HepG2 (cell line): ENCODE measurements around the gene DEPDC5. TPM values are rescaled to one million over a fixed set of nuclear protein-coding genes. Genes with fewer than 3 reads are reported as not detected.
A peak's percentile ranks its signal among the peaks of the same experiment; 100 is the strongest.

ENCODE experiments used
- HMG20A ChIP-seq: IDR thresholded peaks from 2 replicates; pipeline ENCODE4 v1.6.1; 2016; ENCODE audit warnings: borderline replicate concordance
- LCORL ChIP-seq, 2 experiments: fragments of 450-650 bp in 1 of 2; sonication (generic) in 1 of 2; formaldehyde crosslinking in 1 of 2; IDR thresholded peaks; 2 replicates each; pipeline versions ENCODE4 v1.5.0 to v1.6.1; 2017 to 2020; ENCODE audit warnings: antibody characterized with exemption in 1 of 2, missing genetic modification reagents in 1 of 2
- MATR3 ChIP-seq: sonication (generic); formaldehyde crosslinking; IDR thresholded peaks from 2 replicates; pipeline ENCODE4 v1.4.0; 2020; ENCODE audit warnings: missing genetic modification reagents
- POGZ ChIP-seq: sonication (generic); formaldehyde crosslinking; IDR thresholded peaks from 2 replicates; pipeline ENCODE4 v1.4.0; 2020; ENCODE audit warnings: mild to moderate bottlenecking, missing genetic modification reagents
- TAF1 ChIP-seq: sonication (generic); formaldehyde crosslinking; IDR thresholded peaks from 2 replicates; pipeline ENCODE4 v1.4.0; 2020; ENCODE audit warnings: missing genetic modification reagents
- ZNF274 ChIP-seq: sonication (generic); formaldehyde crosslinking; IDR thresholded peaks from 2 replicates; pipeline ENCODE4 v1.5.1; 2020; ENCODE audit warnings: mild to moderate bottlenecking, missing genetic modification reagents
- ZNF292 ChIP-seq: sonication (generic); formaldehyde crosslinking; IDR thresholded peaks from 2 replicates; pipeline ENCODE4 v1.8.1; 2022; ENCODE audit warnings: mild to moderate bottlenecking, low read depth, missing genetic modification reagents, borderline replicate concordance
- ZNF552 ChIP-seq: sonication (generic); formaldehyde crosslinking; IDR thresholded peaks from 2 replicates; pipeline ENCODE4 v1.9.0; 2022; ENCODE audit warnings: missing genetic modification reagents, mild to moderate bottlenecking, borderline replicate concordance
- ZNF776 ChIP-seq: sonication (generic); formaldehyde crosslinking; IDR thresholded peaks from 2 replicates; pipeline ENCODE4 v1.4.0; 2020; ENCODE audit warnings: mild to moderate bottlenecking, missing genetic modification reagents
- ZZZ3 ChIP-seq: sonication (generic); formaldehyde crosslinking; IDR thresholded peaks from 2 replicates; pipeline ENCODE4 v1.4.0; 2020; ENCODE audit warnings: missing genetic modification reagents, mild to moderate bottlenecking, borderline replicate concordance
- polyA plus RNA-seq, 8 experiments: library from polyadenylated mRNA; depleted of rRNA in 3 of 8; stranded (reverse) in 7 of 8; unstranded in 1 of 8; fragments of >200 nt; fragmentation: Illumina TruSeq in 4 of 8; extraction: Trizol in 4 of 8; gene quantifications; 2 replicates each; pipeline versions ENCODE4 v1.2.1 to v1.2.3, GENCODE V29; 2011 to 2016; ENCODE audit warnings: low read depth in 4 of 8, missing spikeins in 1 of 8, mixed read lengths in 1 of 8; ENCODE audit not compliant: insufficient read depth in 1 of 8
- total RNA-seq, 5 experiments: library from RNA; depleted of rRNA; stranded (reverse); fragments of >200 nt; fragmentation: Illumina TruSeq; extraction: Trizol; gene quantifications; 2 replicates each; pipeline ENCODE4 v1.2.3, GENCODE V29; 2016; ENCODE audit warnings: low read depth in 1 of 5
- TF ChIP-seq, protein P1 (sequence below): sonication (generic); formaldehyde crosslinking; IDR thresholded peaks from 2 replicates; pipeline ENCODE4 v1.4.0; 2020; ENCODE audit warnings: mild to moderate bottlenecking, missing genetic modification reagents
- TF ChIP-seq, protein P2 (sequence below): sonication (generic); formaldehyde crosslinking; IDR thresholded peaks from 2 replicates; pipeline ENCODE4 v1.4.0; 2020; ENCODE audit warnings: missing genetic modification reagents
- TF ChIP-seq, protein P3 (sequence below): IDR thresholded peaks from 2 replicates; pipeline ENCODE4 v1.6.1; 2016; ENCODE audit warnings: low read depth, control low read depth

Gene DEPDC5
- total and polyA plus RNA-seq, 2 of the 13 experiments (the other 11 are each of a cell fraction or from before 2014, with no cell fraction given), result 9.8 to 12.4 TPM

DNA sequence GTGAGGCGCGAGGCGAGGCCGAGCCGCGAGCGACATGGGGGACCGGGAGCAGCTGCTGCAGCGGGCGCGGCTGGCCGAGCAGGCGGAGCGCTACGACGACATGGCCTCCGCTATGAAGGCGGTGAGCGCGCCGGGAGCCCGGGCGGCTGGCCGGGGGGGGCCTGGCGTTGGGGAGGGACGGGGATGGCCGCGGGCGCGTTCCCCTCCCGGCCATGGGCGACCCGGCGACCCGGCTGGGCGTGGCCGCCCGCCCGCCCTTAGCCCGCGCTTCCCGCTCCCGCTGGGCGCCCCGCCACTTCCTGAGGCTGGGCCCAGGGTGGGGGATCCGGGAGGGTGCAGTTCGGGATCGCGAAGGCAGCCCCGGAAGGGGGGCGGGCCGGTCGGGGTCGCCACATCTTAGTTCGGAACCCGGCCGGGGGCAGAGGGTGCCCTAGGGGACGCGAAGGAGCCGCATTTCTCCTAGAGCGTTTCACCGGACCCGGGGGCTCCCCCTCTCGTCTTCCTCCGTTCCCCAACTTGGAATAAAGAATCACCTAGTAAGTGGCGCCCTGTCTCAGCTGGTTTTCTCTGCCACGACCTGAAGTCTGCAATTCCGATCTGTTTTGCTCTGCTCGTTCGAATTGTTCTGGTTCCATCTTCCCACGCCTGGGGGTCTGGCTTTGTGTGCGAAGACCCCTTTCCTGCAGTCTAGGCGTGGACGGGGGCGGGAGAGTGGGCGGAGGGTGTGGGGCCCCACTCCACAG is 191.1 kb downstream of the DEPDC5 start (continued):
- TF ChIP-seq HMG20A (CRISPR knock-in tag), result no peak
- TF ChIP-seq MATR3 (CRISPR knock-in tag), result no peak
- TF ChIP-seq, protein P1, sequence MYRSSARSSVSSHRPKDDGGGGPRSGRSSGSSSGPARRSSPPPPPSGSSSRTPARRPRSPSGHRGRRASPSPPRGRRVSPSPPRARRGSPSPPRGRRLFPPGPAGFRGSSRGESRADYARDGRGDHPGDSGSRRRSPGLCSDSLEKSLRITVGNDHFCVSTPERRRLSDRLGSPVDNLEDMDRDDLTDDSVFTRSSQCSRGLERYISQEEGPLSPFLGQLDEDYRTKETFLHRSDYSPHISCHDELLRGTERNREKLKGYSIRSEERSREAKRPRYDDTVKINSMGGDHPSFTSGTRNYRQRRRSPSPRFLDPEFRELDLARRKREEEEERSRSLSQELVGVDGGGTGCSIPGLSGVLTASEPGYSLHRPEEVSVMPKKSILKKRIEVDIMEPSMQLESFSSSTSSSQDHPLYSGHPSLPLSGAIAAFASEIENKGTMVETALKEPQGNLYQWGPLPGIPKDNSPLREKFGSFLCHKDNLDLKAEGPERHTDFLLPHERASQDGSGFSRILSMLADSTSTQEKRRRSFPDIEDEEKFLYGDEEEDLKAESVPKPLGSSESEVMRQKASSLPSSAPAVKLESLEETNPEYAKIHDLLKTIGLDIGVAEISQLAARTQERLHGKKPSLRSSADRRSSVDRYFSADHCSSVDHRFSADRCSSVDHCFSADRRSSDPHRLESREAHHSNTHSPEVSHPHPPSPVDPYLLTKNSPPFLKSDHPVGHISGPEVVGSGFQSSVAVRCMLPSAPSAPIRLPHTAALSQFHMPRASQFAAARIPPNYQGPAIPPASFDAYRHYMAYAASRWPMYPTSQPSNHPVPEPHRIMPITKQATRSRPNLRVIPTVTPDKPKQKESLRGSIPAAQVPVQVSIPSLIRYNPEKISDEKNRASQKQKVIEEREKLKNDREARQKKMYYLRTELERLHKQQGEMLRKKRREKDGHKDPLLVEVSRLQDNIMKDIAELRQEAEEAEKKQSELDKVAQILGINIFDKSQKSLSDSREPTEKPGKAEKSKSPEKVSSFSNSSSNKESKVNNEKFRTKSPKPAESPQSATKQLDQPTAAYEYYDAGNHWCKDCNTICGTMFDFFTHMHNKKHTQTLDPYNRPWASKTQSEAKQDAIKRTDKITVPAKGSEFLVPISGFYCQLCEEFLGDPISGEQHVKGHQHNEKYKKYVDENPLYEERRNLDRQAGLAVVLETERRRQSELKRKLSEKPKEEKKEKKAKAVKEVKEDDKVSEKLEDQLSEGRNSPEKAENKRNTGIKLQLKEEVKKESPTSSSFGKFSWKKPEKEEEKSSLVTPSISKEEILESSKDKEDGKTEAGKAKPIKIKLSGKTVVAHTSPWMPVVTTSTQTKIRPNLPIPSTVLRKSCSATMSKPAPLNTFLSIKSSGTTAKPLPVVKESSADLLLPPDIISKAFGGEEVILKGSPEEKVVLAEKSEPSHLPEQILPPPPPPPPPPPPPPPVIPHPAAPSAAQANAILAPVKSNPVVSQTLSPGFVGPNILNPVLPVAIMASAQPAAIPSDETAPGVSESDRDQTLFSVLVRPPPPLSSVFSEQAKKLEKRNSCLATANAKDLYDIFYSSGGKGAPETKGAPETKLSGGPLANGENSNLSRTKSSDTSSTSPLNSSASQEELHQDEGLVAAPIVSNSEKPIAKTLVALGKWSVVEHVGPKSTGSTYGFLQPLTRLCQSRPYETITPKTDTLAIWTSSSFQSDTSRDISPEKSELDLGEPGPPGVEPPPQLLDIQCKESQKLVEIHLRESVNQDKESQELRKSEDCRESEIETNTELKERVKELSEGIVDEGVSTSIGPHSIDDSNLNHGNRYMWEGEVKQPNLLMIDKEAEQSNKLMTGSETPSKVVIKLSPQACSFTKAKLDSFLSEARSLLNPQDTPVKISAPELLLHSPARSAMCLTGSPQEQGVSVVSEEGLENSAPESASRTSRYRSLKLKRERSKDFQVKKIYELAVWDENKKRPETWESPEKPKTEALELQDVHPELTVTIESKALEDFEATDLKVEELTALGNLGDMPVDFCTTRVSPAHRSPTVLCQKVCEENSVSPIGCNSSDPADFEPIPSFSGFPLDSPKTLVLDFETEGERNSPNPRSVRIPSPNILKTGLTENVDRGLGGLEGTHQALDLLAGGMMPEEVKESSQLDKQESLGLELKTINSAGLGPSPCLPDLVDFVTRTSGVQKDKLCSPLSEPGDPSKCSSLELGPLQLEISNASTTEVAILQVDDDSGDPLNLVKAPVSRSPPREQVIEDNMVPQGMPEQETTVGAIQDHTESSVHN (CRISPR knock-in tag), result no peak; the same call in 1 of the 2 replicates
- no peak for TF ChIP-seq ZNF292 (CRISPR knock-in tag)
- peak; percentile 10; the same call in 1 of the 2 replicates for TF ChIP-seq TAF1
- TF ChIP-seq, protein P2, sequence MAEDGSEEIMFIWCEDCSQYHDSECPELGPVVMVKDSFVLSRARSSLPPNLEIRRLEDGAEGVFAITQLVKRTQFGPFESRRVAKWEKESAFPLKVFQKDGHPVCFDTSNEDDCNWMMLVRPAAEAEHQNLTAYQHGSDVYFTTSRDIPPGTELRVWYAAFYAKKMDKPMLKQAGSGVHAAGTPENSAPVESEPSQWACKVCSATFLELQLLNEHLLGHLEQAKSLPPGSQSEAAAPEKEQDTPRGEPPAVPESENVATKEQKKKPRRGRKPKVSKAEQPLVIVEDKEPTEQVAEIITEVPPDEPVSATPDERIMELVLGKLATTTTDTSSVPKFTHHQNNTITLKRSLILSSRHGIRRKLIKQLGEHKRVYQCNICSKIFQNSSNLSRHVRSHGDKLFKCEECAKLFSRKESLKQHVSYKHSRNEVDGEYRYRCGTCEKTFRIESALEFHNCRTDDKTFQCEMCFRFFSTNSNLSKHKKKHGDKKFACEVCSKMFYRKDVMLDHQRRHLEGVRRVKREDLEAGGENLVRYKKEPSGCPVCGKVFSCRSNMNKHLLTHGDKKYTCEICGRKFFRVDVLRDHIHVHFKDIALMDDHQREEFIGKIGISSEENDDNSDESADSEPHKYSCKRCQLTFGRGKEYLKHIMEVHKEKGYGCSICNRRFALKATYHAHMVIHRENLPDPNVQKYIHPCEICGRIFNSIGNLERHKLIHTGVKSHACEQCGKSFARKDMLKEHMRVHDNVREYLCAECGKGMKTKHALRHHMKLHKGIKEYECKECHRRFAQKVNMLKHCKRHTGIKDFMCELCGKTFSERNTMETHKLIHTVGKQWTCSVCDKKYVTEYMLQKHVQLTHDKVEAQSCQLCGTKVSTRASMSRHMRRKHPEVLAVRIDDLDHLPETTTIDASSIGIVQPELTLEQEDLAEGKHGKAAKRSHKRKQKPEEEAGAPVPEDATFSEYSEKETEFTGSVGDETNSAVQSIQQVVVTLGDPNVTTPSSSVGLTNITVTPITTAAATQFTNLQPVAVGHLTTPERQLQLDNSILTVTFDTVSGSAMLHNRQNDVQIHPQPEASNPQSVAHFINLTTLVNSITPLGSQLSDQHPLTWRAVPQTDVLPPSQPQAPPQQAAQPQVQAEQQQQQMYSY (CRISPR knock-in tag), result 0 out of 2 replicates have a peak, but pooled peaks have one; percentile 23
- TF ChIP-seq LCORL (IDR thresholded peaks at IDR 0.05), result no peak
- TF ChIP-seq LCORL (CRISPR knock-in tag; IDR thresholded peaks at IDR 0.05), result 0 out of 2 replicates have a peak, but pooled peaks have one; percentile 44
- TF ChIP-seq, protein P3, sequence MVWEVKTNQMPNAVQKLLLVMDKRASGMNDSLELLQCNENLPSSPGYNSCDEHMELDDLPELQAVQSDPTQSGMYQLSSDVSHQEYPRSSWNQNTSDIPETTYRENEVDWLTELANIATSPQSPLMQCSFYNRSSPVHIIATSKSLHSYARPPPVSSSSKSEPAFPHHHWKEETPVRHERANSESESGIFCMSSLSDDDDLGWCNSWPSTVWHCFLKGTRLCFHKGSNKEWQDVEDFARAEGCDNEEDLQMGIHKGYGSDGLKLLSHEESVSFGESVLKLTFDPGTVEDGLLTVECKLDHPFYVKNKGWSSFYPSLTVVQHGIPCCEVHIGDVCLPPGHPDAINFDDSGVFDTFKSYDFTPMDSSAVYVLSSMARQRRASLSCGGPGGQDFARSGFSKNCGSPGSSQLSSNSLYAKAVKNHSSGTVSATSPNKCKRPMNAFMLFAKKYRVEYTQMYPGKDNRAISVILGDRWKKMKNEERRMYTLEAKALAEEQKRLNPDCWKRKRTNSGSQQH (CRISPR knock-in tag), result no peak
- TF ChIP-seq ZNF274 (CRISPR knock-in tag), result no peak; the same call in 1 of the 2 replicates
- no peak for TF ChIP-seq POGZ
- TF ChIP-seq ZNF776 (CRISPR knock-in tag), result 0 out of 2 replicates have a peak, but pooled peaks have one; percentile 14
- TF ChIP-seq ZZZ3, result no peak
- no peak for TF ChIP-seq ZNF552
